Fibroblast of skin of back (primary cell): Measurements from ENCODE around the gene ATR.
"Not testable (repeated sequence)": the region's sequence is repeated elsewhere in the genome, so short reads cannot be mapped to it uniquely, and the experiment has no call there.

ENCODE experiments used
- DNase-seq: peaks from one replicate; pipeline ENCODE4 v3.0.0-alpha.2; 2013

Gene ATR

DNA sequence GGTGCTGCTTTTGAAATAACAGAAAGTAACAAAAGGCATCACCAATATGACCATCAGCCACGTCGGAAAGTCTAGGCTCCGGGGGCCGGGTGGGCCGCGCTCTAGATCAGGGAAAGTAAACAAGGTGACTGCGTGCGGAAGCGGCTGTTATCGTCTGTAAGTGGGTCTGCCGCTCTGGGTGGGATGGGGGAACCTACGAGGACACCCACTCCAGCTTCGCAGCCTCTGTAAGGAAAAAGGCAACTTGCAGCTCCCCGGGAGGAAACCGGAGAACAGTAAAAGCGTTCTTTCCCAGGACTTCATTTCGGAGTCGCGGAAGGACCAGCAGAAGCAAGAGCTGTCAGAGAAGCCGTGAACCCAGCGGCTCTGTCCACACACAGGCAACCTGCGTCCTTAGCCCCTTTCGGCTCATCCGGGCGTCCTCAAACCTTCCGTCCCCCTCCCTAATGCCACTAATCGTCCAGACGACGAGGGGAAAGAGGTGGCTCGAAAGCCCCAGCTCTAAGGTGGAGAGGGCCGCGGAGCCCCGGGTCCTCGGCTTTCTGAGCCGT lies 131.2 kb downstream of the ATR start:
- DNase-seq: peak; percentile 57

GRCh38 chr3:142445816-142446254 lies 132.7 kb downstream of the ATR start:
- DNase-seq: peak; percentile 36

DNA sequence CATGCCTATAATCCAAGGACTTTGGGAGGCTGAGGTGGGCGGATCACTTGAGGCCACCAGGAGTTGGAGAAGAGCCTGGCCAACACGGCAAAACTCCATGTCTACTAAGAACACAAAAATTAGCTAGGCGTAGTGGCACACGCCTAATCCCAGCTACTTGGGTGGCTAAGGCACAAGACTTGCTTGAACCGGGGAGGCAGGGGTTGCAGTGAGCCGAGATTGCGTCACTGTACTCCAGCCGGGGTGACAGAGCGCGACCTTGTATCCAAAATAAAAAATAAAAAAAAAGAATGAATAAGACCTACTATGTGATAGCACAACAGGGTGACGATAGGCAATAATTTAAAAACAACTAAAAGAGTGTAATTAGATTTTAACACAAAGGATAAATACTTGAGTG lies 134.2 kb downstream of the ATR start:
- DNase-seq: no peak

DNA sequence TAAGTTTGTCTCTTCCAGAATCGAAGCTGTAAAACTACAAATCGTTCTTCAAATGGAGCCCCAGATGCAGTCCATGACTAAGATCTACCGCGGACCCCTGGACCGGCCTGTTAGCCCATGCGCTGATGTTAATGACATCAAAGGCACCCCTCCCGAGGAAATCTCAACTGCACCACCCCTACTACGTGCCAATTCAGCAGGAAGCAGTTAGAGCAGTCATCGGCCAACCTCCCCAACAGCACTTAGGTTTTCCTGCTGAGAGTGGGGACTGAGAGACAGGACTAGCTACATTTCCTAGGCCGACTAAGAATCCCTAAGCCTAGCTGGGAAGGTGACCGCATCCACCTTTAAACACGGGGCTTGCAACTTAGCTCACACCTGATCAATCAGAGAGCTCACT lies 135.5 kb downstream of the ATR start:
- DNase-seq: not testable (repeated sequence)

- DNase-seq: not testable (repeated sequence)
These were observed 138.9 kb downstream of the ATR start for GRCh38 chr3:142439499-142440220.

DNA sequence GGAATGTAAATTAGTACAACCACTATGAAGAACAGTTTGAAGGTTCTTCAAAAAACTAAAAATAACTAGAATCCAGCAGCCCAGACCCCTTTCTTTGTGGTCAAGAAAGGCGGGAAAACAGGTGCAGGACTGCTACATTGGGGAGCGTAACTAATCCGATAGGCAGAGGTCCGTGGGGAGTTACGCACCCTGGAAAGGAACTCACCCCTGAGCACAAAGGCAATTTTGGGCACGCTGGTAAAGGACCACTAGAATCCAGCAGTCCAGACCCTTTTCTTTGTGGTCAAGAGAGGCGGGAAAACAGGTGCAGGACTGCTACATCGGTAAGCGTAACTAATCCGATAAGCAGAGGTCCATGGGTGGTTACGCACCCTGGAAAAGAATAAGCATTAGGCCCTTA lies 140.4 kb downstream of the ATR start:
- DNase-seq: not testable (repeated sequence)

DNA sequence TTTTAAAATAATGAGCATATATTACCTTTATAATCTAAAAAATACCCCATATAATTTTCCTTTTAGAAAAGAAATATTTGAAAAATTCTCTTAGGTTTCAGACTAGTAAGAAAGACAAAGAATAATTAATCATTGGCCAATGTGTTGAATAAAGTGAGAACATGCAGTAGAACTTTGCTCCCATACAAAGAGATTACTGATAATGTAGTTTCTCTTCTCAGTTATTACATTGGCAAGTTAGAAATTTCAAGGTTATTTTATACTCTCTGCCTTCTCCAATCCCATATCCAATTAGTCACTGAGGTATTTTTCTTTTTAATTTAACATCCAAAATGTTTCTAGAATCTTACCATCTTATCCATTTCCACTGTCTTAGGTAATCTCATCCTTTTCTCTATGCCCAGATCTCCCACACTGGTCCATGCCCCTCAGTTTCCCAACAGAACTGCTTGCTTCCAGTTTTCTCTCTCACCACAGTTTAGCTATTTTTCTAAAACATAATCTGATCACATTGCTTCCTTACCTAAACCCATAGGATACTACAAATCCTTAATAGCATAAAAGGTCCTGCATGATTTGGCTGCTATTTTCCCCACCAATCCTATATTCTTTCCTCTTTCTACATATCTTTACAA lies 141.5 kb downstream of the ATR start:
- DNase-seq: no peak

DNA sequence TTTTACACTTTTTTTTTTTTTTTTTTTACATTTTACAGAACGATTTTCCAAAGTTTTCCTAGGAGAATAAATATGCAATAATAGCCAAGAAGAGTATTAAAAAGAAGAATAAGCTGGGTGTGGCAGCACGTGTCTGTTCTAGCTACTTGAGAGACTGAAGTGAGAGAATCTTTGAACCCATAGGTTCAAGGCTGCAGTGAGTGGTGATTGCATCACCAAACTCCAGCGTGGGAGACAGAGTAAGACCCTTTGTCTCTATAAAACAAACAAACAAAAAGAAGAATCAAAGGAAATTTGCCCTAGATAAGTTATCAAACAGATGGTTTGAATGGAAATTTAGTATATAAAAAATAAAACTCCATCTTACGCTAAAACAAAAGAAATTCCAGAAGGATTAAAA lies 144.0 kb downstream of the ATR start:
- no peak for DNase-seq

GRCh38 chr3:142433110-142433509 lies 145.4 kb downstream of the ATR start:
- no peak for DNase-seq

- DNase-seq: no peak
These were observed 149.0 kb downstream of the ATR start for GRCh38 chr3:142429582-142429981.

DNA sequence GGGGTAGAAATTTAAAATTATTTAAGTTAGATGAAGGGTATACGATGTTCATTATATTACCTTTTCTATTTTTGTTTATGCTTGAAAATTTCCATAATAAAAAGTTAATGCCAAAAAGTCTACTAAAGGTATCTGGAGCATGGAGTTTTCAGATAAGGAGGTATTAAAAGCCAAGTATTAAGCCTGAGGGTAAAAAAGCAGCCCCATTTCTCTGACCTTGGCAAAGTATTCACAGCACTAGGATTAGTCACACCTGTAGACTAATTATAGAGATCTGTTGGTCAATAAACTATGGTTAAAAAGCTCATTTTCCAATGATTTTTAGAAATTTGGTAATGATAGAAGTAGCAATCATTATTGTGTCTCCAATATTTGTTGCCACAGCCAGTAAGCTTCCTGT lies 153.8 kb downstream of the ATR start:
- no peak for DNase-seq

DNA sequence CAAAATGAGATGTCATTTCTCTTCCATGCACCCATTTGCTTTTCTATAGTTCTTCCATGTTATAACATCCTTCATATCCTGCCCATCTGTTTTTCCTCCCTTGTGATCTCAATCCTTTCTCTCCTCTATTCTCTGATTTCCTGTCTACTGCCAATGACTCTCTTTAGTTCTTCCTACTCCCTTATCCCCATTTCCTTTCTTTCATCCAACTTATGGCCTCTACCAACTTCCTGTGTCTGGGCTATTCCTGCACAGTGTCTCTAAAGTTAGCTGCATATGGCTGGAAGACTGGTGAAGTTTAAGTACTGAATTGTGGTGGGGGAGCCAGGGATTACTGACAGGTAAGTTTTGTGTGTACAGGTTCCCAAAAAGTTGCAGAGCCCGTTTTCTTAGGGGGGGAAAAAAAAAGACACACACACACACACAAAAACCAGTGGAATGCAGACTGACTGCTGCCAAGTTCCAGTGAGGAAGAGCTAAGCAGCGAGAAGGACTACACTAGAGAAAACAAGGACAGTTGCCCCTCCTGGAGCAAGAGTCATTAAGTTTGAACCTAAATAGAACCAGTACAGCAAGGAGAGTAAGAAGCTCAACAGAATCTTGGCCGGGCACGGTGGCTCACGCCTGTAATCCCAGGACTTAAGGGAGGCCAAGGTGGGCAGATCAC lies 159.5 kb downstream of the ATR start:
- DNase-seq: no peak

DNA sequence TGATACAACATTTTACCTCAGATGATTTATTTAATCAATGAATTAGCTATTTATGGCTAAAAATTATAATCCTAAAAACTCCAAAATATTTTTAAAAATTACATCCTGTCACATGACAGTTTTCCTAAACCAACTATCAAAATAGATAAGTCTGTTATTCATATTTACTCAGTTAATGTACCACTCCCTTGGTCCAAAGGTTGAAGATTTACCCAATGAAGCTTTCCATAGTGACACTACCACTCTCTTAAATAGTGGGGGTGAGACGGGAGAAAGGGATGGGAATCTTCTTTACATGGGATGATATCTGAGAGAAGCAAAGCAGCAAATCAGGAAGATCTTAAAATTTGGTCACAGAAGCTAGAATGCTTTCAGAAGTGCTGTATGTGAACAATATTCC lies 161.2 kb downstream of the ATR start:
- no peak for DNase-seq

- not testable (repeated sequence) for DNase-seq
These were observed 178.0 kb downstream of the ATR start for GRCh38 chr3:142400537-142400936.
